IMR-90 (cell line): ENCODE results near the gene CRIP1. TPM values are rescaled to one million over a fixed set of nuclear protein-coding genes. Genes with fewer than 3 reads are reported as not detected.

ENCODE experiments used
- ATAC-seq: fragments of 200-7000 bp; cut with Tn5 transposase; 2 replicates; pipeline ENCODE4 v1.9.1; 2020; ENCODE audit warnings: low read depth, mild to moderate bottlenecking, moderate library complexity
- BruUV-seq: library from RNA; stranded (reverse); fragments of 400-500 nt; replicated peaks from 2 replicates; lab custom pipeline; 2021; lab: Mats Ljungman, UMichigan
- CTCF ChIA-PET: fragments of 300-600 bp; formaldehyde crosslinking; extraction: SDS; loops from one replicate; lab custom pipeline; 2021; ENCODE audit warnings: antibody characterized with exemption; lab: Yijun Ruan, JAX
- POLR2A ChIA-PET: fragments of 300-600 bp; sonication (Branson Sonifier 250); formaldehyde crosslinking; loops from one replicate; lab custom pipeline; 2022; ENCODE audit warnings: antibody characterized with exemption; ENCODE audit not compliant: unreplicated experiment; lab: Charles Lee
- DNase-seq: peaks from one replicate; pipeline ENCODE4 v3.0.0; 2013
- H2AFZ ChIP-seq: replicated peaks from 2 replicates; pipeline ENCODE3; 2013; ENCODE audit warnings: low read length, mild to moderate bottlenecking; ENCODE audit not compliant: poor library complexity
- H2AK5ac ChIP-seq: 2 replicates; pipeline ENCODE4 v1.6.1; 2013; ENCODE audit warnings: low read depth, low read length, inconsistent platforms
- H2AK9ac ChIP-seq: replicated peaks from 2 replicates; pipeline ENCODE3; 2013; ENCODE audit warnings: mild to moderate bottlenecking, low read depth, low read length, moderate library complexity; ENCODE audit not compliant: poor library complexity
- H2BK120ac ChIP-seq: 2 replicates; pipeline ENCODE4 v1.6.1; 2013; ENCODE audit warnings: low read depth, low read length, inconsistent platforms
- H2BK15ac ChIP-seq: 3 replicates; pipeline ENCODE4 v1.6.1; 2013; ENCODE audit warnings: low read depth, low read length, inconsistent platforms
- H2BK20ac ChIP-seq: 2 replicates; pipeline ENCODE4 v1.6.1; 2013; ENCODE audit warnings: low read depth, mild to moderate bottlenecking, inconsistent platforms, low read length, moderate library complexity
- H2BK5ac ChIP-seq: 2 replicates; pipeline ENCODE4 v1.6.1; 2013; ENCODE audit warnings: mild to moderate bottlenecking, low read depth, low read length, inconsistent platforms; ENCODE audit not compliant: poor library complexity, severe bottlenecking
- H3K14ac ChIP-seq: replicated peaks from 2 replicates; pipeline ENCODE4 v1.6.1; 2013; ENCODE audit warnings: low read depth, low read length, inconsistent platforms
- H3K18ac ChIP-seq: 2 replicates; pipeline ENCODE4 v1.6.1; 2013; ENCODE audit warnings: low read depth, low read length, control low read depth
- H3K23ac ChIP-seq: 2 replicates; pipeline ENCODE4 v1.6.1; 2013; ENCODE audit warnings: low read depth, low read length, inconsistent platforms
- H3K27ac ChIP-seq: 2 replicates; pipeline ENCODE4 v1.5.1; 2013; ENCODE audit warnings: mild to moderate bottlenecking, control low read depth, low read length; ENCODE audit not compliant: insufficient read depth
- H3K27me3 ChIP-seq: 2 replicates; pipeline ENCODE4 v1.6.1; 2013; ENCODE audit warnings: low read length; ENCODE audit not compliant: control insufficient read depth, insufficient read depth
- H3K36me3 ChIP-seq: 2 replicates; pipeline ENCODE4 v1.6.1; 2013; ENCODE audit warnings: low read length, mixed read lengths; ENCODE audit not compliant: control insufficient read depth, insufficient read depth
- H3K4ac ChIP-seq: 2 replicates; pipeline ENCODE4 v1.6.1; 2013; ENCODE audit warnings: low read depth, low read length, inconsistent platforms
- H3K4me1 ChIP-seq: 2 replicates; pipeline ENCODE4 v1.6.1; 2013; ENCODE audit warnings: low read length, mixed read lengths; ENCODE audit not compliant: control insufficient read depth, insufficient read depth
- H3K4me2 ChIP-seq: 2 replicates; pipeline ENCODE4 v1.6.1; 2013; ENCODE audit warnings: low read depth, mild to moderate bottlenecking, control low read depth, low read length, moderate library complexity
- H3K4me3 ChIP-seq: 2 replicates; pipeline ENCODE4 v1.5.1; 2013; ENCODE audit warnings: low read depth, mild to moderate bottlenecking, control low read depth, low read length, moderate library complexity; ENCODE audit not compliant: insufficient read depth
- H3K56ac ChIP-seq: 2 replicates; pipeline ENCODE4 v1.6.1; 2013; ENCODE audit warnings: low read length, inconsistent platforms; ENCODE audit not compliant: insufficient read depth; ENCODE audit errors: extremely low read depth
- H3K79me1 ChIP-seq, 2 experiments: 2 replicates each; pipeline ENCODE4 v1.6.1; 2013; ENCODE audit warnings: low read length in 2 of 2, inconsistent platforms in 1 of 2, low read depth in 1 of 2
- H3K9ac ChIP-seq: 2 replicates; pipeline ENCODE4 v1.6.1; 2013; ENCODE audit warnings: low read depth, low read length, control low read depth
- H3K9me1 ChIP-seq: 2 replicates; pipeline ENCODE4 v1.6.1; 2013; ENCODE audit warnings: low read length, inconsistent platforms; ENCODE audit not compliant: insufficient read depth
- H3K9me3 ChIP-seq: 2 replicates; pipeline ENCODE4 v1.6.1; 2013; ENCODE audit warnings: low read length; ENCODE audit not compliant: control insufficient read depth, insufficient read depth
- H4K20me1 ChIP-seq: 2 replicates; pipeline ENCODE4 v1.6.1; 2013; ENCODE audit warnings: low read length, inconsistent platforms; ENCODE audit not compliant: insufficient read depth
- H4K5ac ChIP-seq: 2 replicates; pipeline ENCODE4 v1.6.1; 2013; ENCODE audit warnings: mild to moderate bottlenecking, low read depth, low read length, control low read depth
- H4K8ac ChIP-seq, 2 experiments: 2 replicates each; pipeline ENCODE4 v1.6.1; 2013; ENCODE audit warnings: low read depth in 2 of 2, low read length in 2 of 2, control low read depth in 1 of 2, inconsistent platforms in 1 of 2
- H4K91ac ChIP-seq: 2 replicates; pipeline ENCODE4 v1.6.1; 2013; ENCODE audit warnings: low read depth, low read length, inconsistent platforms; ENCODE audit not compliant: insufficient read depth
- BHLHE40 ChIP-seq: fragments of 150-350 bp; IDR thresholded peaks from 2 replicates; pipeline ENCODE4 v1.6.1; 2016; ENCODE audit warnings: mild to moderate bottlenecking, low read depth, low read length
- CEBPB ChIP-seq: IDR thresholded peaks from 2 replicates; pipeline ENCODE4 v1.6.1; 2012; ENCODE audit warnings: low read depth, low read length, improper control_type of control experiment
- CHD1 ChIP-seq: IDR thresholded peaks from 2 replicates; pipeline ENCODE4 v1.6.1; 2012; ENCODE audit warnings: low read depth, low read length, improper control_type of control experiment
- FOS ChIP-seq: fragments of 150-350 bp; IDR thresholded peaks from 2 replicates; pipeline ENCODE4 v1.6.1; 2016; ENCODE audit warnings: low read depth, low read length
- MAFK ChIP-seq: IDR thresholded peaks from 2 replicates; pipeline ENCODE4 v1.6.1; 2012; ENCODE audit warnings: low read depth, low read length, improper control_type of control experiment
- MAZ ChIP-seq: IDR thresholded peaks from 2 replicates; pipeline ENCODE4 v1.6.1; 2012; ENCODE audit warnings: low read depth, mild to moderate bottlenecking, low read length, improper control_type of control experiment, moderate library complexity, borderline replicate concordance
- NFE2L2 ChIP-seq: fragments of 150-350 bp; IDR thresholded peaks from 2 replicates; pipeline ENCODE4 v1.6.1; 2016; ENCODE audit warnings: low read depth, mild to moderate bottlenecking, low read length
- POLR2A ChIP-seq: IDR thresholded peaks from 2 replicates; pipeline ENCODE4 v1.6.1; 2012; ENCODE audit warnings: mild to moderate bottlenecking, low read depth, low read length
- RAD21 ChIP-seq: IDR thresholded peaks from 2 replicates; pipeline ENCODE4 v1.6.1; 2012; ENCODE audit warnings: low read length, improper control_type of control experiment
- RCOR1 ChIP-seq: IDR thresholded peaks from 2 replicates; pipeline ENCODE4 v1.6.1; 2012; ENCODE audit warnings: mild to moderate bottlenecking, low read length, improper control_type of control experiment; ENCODE audit not compliant: insufficient replicate concordance
- RFX5 ChIP-seq: IDR thresholded peaks from 2 replicates; pipeline ENCODE4 v1.8.0; 2012; ENCODE audit warnings: low read depth, mild to moderate bottlenecking, low read length, moderate library complexity
- SMC3 ChIP-seq: fragments of 150-350 bp; IDR thresholded peaks from 2 replicates; pipeline ENCODE4 v1.6.1; 2016; ENCODE audit warnings: low read depth, mild to moderate bottlenecking, antibody characterized with exemption, low read length, moderate library complexity
- WGBS, 2 experiments: methylation state at CpG; one replicate each; pipeline versions ENCODE4 v1.1.5 to v1.1.7; 2013; ENCODE audit warnings: missing lambda C conversion rate in 2 of 2; ENCODE audit not compliant: insufficient read length in 1 of 2; ENCODE audit errors: extremely low coverage in 2 of 2; 5-methylcytosine and 5-hydroxymethylcytosine counted together
- dilution Hi-C: fragments of 300-500 bp; cut with HindIII; formaldehyde crosslinking; loops from one replicate; pipeline ENCODE4 v1.14.3; 2018; ENCODE audit warnings: low sequenced_read_pairs; ENCODE audit not compliant: unreplicated experiment
- in situ Hi-C: fragments of 300-500 bp; cut with MboI; formaldehyde crosslinking; loops from 3 replicates; pipeline ENCODE4 v1.14.3; 2019; ENCODE audit warnings: low sequenced_read_pairs, inconsistent platforms, mixed read lengths
- intact Hi-C: fragments of 100-400 bp; cut with micrococcal nuclease; formaldehyde crosslinking; loops from 2 replicates; pipeline ENCODE4 v1.10.0; 2022
- polyA plus RNA-seq, 3 experiments: library from polyadenylated mRNA; depleted of rRNA; stranded (reverse); fragments of >200 nt; gene quantifications; 2 replicates each; pipeline ENCODE4 v1.2.3, GENCODE V29; 2012; ENCODE audit warnings: low replicate concordance in 1 of 3
- total RNA-seq: library from RNA; depleted of rRNA; stranded (reverse); fragments of >200 nt; gene quantifications from 2 replicates; pipeline ENCODE4 v1.2.3, GENCODE V29; 2012
- TF ChIP-seq, protein P1 (sequence below): fragments of 150-350 bp; IDR thresholded peaks from 2 replicates; pipeline ENCODE4 v1.6.1; 2016; ENCODE audit warnings: low read depth, mild to moderate bottlenecking, low read length, moderate library complexity, borderline replicate concordance
- TF ChIP-seq, protein P2 (sequence below): conservative IDR thresholded peaks from 2 replicates; pipeline ENCODE4 v1.5.1; 2012; ENCODE audit warnings: mild to moderate bottlenecking, low read depth, low read length, improper control_type of control experiment

CRIP1 gene
- total and polyA plus RNA-seq, 2 of the 4 experiments (the other 2 are of a cell fraction): 0.21 TPM; not detected in 1

DNA sequence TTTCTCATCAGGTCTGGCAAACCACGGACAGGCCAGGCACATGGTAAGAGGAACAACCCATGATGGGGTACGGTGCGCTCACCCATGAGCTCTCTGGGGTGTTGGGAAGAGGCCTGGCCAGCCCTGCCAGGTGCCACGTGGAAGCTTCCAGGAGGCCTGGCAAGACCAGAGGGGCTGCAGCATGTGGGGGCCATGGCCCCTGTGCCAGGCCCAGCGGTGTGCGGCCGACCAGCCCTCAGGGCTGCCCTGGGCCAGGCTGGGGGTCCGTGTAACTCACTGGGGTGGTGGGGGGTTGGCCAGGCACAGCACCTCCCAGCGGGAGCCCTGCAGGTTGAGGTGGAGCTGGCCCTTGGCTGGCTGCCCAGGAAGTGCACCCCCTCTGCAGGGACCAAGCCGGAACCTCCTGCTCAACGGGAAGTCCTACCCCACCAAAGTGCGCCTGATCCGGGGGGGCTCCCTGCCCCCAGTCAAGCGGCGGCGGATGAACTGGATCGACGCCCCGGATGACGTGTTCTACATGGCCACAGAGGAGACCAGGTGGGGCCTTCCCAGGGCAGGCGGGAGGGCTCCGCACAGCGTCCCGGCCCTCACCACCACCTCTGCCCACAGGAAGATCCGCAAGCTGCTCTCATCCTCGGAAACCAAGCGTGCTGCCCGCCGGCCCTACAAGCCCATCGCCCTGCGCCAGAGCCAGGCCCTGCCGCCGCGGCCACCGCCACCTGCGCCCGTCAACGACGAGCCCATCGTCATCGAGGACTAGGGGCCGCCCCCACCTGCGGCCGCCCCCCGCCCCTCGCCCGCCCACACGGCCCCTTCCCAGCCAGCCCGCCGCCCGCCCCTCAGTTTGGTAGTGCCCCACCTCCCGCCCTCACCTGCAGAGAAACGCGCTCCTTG is 17.0 kb upstream of the CRIP1 start:
- Histone ChIP-seq H3K56ac (no peak overlapping the region), H3K18ac (no peak overlapping the region), H3K4ac (no peak overlapping the region), H4K5ac (no peak overlapping the region), H2AK5ac (no peak overlapping the region), H3K14ac (no peak overlapping the region), H3K9me3 (no peaks in the 10 kb centered on the region), H2BK20ac (no peak overlapping the region), H3K9me1 (0 out of 2 replicates have a peak, but pooled peaks cover 3% of the 10 kb centered on the region), H2AFZ (no peak overlapping the region), H2BK120ac (no peak overlapping the region), H3K9ac (no peak overlapping the region), H3K27ac (no peak overlapping the region), H2BK15ac (no peak overlapping the region), H3K4me3 (no peak overlapping the region), H3K27me3 (no peaks in the 10 kb centered on the region), H3K4me2 (no peak overlapping the region), H2AK9ac (no peak overlapping the region), H4K91ac (no peak overlapping the region), H4K20me1 (peaks cover 15% of the 10 kb centered on the region), H3K4me1 (peaks cover 2% of the 10 kb centered on the region; the same call in 1 of the 2 replicates), H3K36me3 (peaks cover 34% of the 10 kb centered on the region), H2BK5ac (no peak overlapping the region), H4K8ac (no peak overlapping the region), H3K23ac (no peak overlapping the region), H3K79me1 (no peaks in the 10 kb centered on the region; a peak in 1 of 4 replicates)
- intact Hi-C loops (no loop called here), in situ Hi-C loops (no loop called here), dilution Hi-C loops (no loop called here)
- no peak for TF ChIP-seq CEBPB
- no peak for TF ChIP-seq RFX5
- TF ChIP-seq POLR2A: no peak
- no peak for TF ChIP-seq FOS
- TF ChIP-seq, protein P1, sequence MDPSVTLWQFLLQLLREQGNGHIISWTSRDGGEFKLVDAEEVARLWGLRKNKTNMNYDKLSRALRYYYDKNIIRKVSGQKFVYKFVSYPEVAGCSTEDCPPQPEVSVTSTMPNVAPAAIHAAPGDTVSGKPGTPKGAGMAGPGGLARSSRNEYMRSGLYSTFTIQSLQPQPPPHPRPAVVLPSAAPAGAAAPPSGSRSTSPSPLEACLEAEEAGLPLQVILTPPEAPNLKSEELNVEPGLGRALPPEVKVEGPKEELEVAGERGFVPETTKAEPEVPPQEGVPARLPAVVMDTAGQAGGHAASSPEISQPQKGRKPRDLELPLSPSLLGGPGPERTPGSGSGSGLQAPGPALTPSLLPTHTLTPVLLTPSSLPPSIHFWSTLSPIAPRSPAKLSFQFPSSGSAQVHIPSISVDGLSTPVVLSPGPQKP: no peak
- no peak for TF ChIP-seq NFE2L2
- no peak for TF ChIP-seq SMC3
- no peak for TF ChIP-seq MAFK
- no peak for TF ChIP-seq BHLHE40
- TF ChIP-seq RAD21: no peak
- TF ChIP-seq, protein P2, sequence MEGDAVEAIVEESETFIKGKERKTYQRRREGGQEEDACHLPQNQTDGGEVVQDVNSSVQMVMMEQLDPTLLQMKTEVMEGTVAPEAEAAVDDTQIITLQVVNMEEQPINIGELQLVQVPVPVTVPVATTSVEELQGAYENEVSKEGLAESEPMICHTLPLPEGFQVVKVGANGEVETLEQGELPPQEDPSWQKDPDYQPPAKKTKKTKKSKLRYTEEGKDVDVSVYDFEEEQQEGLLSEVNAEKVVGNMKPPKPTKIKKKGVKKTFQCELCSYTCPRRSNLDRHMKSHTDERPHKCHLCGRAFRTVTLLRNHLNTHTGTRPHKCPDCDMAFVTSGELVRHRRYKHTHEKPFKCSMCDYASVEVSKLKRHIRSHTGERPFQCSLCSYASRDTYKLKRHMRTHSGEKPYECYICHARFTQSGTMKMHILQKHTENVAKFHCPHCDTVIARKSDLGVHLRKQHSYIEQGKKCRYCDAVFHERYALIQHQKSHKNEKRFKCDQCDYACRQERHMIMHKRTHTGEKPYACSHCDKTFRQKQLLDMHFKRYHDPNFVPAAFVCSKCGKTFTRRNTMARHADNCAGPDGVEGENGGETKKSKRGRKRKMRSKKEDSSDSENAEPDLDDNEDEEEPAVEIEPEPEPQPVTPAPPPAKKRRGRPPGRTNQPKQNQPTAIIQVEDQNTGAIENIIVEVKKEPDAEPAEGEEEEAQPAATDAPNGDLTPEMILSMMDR: no peak
- no peak for TF ChIP-seq CHD1
- no peak for TF ChIP-seq MAZ
- TF ChIP-seq RCOR1: no peak
- DNase-seq (no peak), ATAC-seq (no peak)
- POLR2A ChIA-PET: no interaction called here
- BruUV-seq: no TSS peak
- CTCF ChIA-PET: interaction anchor here (1.1 kb wide), 2 partner anchors 11 to 17 kb away, joined by 3 to 7 read pairs; partner anchors contain the start of gene CRIP1
- WGBS, 2 experiments: 86% methylated on average over 12 of the region's 54 CpGs; no CpG with 5 or more reads in 1 of the 2 experiments
